Body of pancreas (tissue), 4 donors: ENCODE results near the gene ZFAND3. TPM values are rescaled to one million over a fixed set of nuclear protein-coding genes. Genes with fewer than 3 reads are reported as not detected.
"Not testable (repeated sequence)": the region's sequence is repeated elsewhere in the genome, so short reads cannot be mapped to it uniquely, and the experiment has no call there.

Experiments used
- ATAC-seq: fragments of 150-250 bp; one replicate; pipeline ENCODE4 v1.9.1; 2016
- DNase-seq, 4 donors: peaks; one replicate each; pipeline ENCODE4 v3.0.0-alpha.2; 2019
- H3K27ac ChIP-seq, 4 donors: fragments of 200-600 bp; sonication (generic); 1 replicate in 3 of 4; 2 replicates in 1 of 4; pipeline versions ENCODE4 v1.5.1 to v1.6.1; 2016 to 2019; ENCODE audit warnings: mild to moderate bottlenecking in 1 of 4, mixed read lengths in 1 of 4, moderate library complexity in 1 of 4
- H3K27me3 ChIP-seq, 2 donors: fragments of 200-600 bp; sonication (generic); one replicate each; pipeline ENCODE4 v1.6.0; 2016; ENCODE audit warnings: mild to moderate bottlenecking in 1 of 2
- H3K36me3 ChIP-seq, 2 donors: fragments of 200-600 bp; sonication (generic); replicated peaks in 1 of 2; 2 replicates each; pipeline ENCODE4 v1.5.1; 2016; ENCODE audit warnings: low read depth in 2 of 2; ENCODE audit not compliant: insufficient read depth in 1 of 2
- H3K4me1 ChIP-seq: fragments of 200-600 bp; sonication (generic); one replicate; pipeline ENCODE4 v1.6.0; 2016
- H3K4me3 ChIP-seq, 2 donors: fragments of 200-600 bp; sonication (generic); 1 replicate in 1 of 2; 2 replicates in 1 of 2; pipeline ENCODE4 v1.5.1; 2016 to 2019
- H3K9me3 ChIP-seq, 3 donors: fragments of 200-600 bp; sonication (generic); 1 replicate in 2 of 3; 2 replicates in 1 of 3; pipeline ENCODE4 v1.5.1; 2016
- POLR2A ChIP-seq, 3 donors: fragments of 450-650 bp; IDR thresholded peaks; one replicate each; pipeline ENCODE4 v1.6.1; 2016; ENCODE audit warnings: antibody characterized with exemption in 3 of 3, mild to moderate bottlenecking in 2 of 3
- WGBS, 2 donors: methylation state at CpG; one replicate each; pipeline ENCODE4 v1.1.5; 2017; 5-methylcytosine and 5-hydroxymethylcytosine counted together
- intact Hi-C: fragments of 100-400 bp; cut with DNase I; formaldehyde crosslinking; loops from one replicate; pipeline ENCODE4 v1.15.1; 2023
- total RNA-seq, 2 donors: library from RNA; depleted of rRNA; stranded (reverse); fragments of >200 nt; gene quantifications; one replicate each; pipeline ENCODE4 v1.1.0, GENCODE V29; 2016
- TF ChIP-seq, protein P1 (sequence below), 7 experiments: fragments of 450-650 bp in 4 of 7; fragments of 200-600 bp in 3 of 7; sonication (generic) in 3 of 7; IDR thresholded peaks; one replicate each; pipeline ENCODE4 v1.5.1; 2016 to 2019; ENCODE audit warnings: antibody characterized with exemption in 7 of 7

Gene ZFAND3
- total RNA-seq, 2 donors from 2014 or later = 20.8 to 27.0 TPM

DNA sequence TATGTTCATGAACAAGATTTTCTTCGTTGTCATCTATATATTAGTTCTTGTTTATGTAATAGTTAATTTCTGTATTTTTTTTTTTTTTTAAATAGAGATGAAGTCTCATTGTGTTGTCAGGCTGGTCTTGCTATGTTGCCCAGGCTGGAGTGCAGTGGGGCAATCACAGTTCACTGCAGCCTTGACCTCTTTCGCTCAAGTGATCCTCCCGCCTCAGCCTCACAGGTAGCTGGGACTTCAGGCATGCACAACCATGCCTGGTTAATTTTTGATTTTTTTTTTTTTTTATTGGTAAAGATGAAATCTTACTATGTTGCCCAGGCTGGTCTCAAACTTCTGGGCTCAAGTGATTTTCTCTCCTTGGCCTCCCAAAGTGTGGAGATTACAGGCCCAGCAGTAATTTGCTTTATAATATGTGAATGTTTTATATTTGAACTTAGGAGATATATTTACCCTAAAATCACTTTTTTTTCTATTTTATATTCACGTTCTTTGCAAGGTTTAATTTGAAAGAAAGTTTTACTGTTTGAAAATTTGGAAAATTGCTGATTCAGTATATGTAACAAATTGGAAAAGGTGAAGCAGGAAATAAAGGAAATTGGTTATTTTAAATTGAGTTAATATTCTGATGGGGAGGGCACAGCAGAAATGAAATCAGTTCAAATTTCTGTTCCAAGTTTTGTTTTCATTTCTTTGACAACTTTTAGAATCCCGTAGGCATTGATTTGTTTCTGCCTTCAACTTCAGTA is 56.2 kb downstream of the ZFAND3 start:
- H3K9me3 ChIP-seq = no peaks in the 10 kb centered on the region
- no peak for ATAC-seq
- H3K27me3 ChIP-seq = no peaks in the 10 kb centered on the region
- TF ChIP-seq POLR2A (IDR thresholded peaks at IDR 0.05) = no peak
- TF ChIP-seq, protein P1, sequence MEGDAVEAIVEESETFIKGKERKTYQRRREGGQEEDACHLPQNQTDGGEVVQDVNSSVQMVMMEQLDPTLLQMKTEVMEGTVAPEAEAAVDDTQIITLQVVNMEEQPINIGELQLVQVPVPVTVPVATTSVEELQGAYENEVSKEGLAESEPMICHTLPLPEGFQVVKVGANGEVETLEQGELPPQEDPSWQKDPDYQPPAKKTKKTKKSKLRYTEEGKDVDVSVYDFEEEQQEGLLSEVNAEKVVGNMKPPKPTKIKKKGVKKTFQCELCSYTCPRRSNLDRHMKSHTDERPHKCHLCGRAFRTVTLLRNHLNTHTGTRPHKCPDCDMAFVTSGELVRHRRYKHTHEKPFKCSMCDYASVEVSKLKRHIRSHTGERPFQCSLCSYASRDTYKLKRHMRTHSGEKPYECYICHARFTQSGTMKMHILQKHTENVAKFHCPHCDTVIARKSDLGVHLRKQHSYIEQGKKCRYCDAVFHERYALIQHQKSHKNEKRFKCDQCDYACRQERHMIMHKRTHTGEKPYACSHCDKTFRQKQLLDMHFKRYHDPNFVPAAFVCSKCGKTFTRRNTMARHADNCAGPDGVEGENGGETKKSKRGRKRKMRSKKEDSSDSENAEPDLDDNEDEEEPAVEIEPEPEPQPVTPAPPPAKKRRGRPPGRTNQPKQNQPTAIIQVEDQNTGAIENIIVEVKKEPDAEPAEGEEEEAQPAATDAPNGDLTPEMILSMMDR (IDR thresholded peaks at IDR 0.05) = no peak
- DNase-seq = no peak
- WGBS, 2 donors = 77 to 80% methylated on average over 5 of the region's 5 CpGs
- no peak overlapping the region for H3K4me3 ChIP-seq
- intact Hi-C loops = no loop called here
- no peak overlapping the region for H3K27ac ChIP-seq
- no peaks in the 10 kb centered on the region for H3K36me3 ChIP-seq
- peaks cover 38% of the 10 kb centered on the region for H3K4me1 ChIP-seq

DNA sequence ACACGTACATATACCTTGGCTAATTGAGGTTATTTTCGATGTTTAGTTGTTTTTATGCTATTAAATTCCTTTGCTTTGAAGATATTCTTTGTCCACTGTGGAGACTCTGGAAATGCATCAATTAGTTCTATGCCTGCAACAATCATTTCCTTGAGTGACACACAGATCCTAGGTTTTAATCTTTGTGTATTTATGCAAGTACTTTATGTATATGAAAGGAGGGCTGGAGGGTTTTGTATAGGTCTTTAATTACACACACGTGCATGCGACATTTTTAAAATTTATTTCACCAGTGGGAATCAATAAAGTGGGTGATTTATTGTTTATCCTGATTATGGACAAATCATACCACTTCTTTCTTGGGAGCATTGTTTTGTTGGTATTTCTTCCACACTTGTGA is 57.3 kb downstream of the ZFAND3 start:
- H3K36me3 ChIP-seq = no peaks in the 10 kb centered on the region
- no peak for DNase-seq
- no peak for ATAC-seq
- no peak overlapping the region for H3K4me3 ChIP-seq
- H3K27ac ChIP-seq = no peak overlapping the region
- no peaks in the 10 kb centered on the region for H3K27me3 ChIP-seq
- no peaks in the 10 kb centered on the region for H3K9me3 ChIP-seq
- TF ChIP-seq POLR2A (IDR thresholded peaks at IDR 0.05) = no peak
- TF ChIP-seq, protein P1 (IDR thresholded peaks at IDR 0.05) = no peak
- intact Hi-C loops = no loop called here
- peaks cover 38% of the 10 kb centered on the region for H3K4me1 ChIP-seq
- WGBS, 2 donors = 79 to 80% methylated on average over 4 of the region's 4 CpGs

DNA sequence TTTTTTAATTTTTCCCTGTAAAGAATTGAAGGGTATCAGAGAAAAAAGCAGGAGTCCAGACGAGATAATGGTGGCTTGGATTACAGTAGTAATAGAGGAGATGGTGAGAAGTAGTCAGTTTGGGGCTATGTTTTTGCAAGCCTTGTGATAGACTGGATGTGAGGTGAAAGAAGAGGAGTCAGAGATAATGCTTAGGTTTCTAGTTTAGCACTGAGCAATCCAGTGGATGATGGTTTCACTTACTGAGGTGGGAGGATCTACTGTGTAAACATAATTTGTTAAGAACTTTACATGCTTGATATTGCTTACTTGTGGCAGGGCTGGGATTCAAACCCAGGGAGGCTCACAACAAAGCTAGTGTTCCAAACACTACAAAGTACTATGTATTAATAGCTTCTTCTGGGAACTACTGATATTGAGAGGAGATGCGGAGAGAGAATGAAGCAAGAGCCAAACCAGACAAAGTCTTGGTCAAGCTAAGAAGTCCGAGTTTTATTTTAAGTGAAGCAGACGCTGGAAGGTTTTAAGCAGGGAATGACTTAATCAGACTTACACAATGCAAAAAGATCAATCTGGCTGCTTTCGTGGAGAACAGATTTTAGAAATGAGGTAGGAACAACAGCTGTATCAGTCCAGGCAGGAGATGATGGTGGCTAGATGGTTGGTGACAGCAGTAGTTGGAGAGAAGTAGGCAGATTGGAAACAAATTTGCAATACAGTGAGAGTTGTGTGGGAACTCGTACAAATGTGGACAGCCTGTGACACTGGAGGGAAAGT is 58.0 kb downstream of the ZFAND3 start:
- peak; percentile 18 for ATAC-seq
- H3K4me1 ChIP-seq = peaks cover 38% of the 10 kb centered on the region
- intact Hi-C loops = no loop called here

DNA sequence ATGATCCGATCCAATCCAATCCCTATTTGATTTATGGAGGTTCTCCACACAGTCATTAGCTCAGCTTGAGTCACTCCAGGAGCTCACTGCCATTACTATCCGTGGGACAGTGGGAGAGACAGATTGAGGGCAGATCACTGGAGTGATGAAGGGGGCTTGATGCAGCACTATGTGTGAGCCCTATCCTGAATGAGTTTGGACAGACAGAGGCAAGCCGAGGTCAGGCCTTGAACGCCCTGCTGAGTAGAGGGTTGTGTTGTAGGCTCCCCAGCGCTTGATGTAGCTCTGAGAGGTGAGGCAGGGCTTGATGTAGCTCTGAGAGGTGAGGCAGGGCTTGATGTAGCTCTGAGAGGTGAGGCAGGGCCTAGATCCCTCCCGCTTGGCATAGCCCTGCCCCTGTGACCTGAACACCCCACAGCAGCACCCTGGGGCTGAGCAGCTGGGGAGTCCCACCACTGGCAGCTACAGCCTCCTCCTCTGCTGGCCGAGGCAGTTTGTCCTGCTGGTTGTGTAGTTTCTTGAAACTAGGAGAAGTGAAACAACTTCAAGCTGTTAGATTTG is 58.7 kb downstream of the ZFAND3 start:
- WGBS, 2 donors = 66 to 67% methylated on average over 7 of the region's 7 CpGs
- no peaks in the 10 kb centered on the region for H3K9me3 ChIP-seq
- no peak overlapping the region for H3K27ac ChIP-seq
- no peaks in the 10 kb centered on the region for H3K27me3 ChIP-seq
- peaks cover 38% of the 10 kb centered on the region for H3K4me1 ChIP-seq
- no peak overlapping the region for H3K4me3 ChIP-seq
- intact Hi-C loops = no loop called here
- no peaks in the 10 kb centered on the region for H3K36me3 ChIP-seq
- no peak for TF ChIP-seq POLR2A (IDR thresholded peaks at IDR 0.05)
- TF ChIP-seq, protein P1 (IDR thresholded peaks at IDR 0.05) = no peak
- ATAC-seq (peak; percentile 18), DNase-seq (peak in 1 of 4 donors; percentile 11)

More for the DNA sequence above, 58.0 kb downstream of the ZFAND3 start:
- 74 to 80% methylated on average over 6 of the region's 6 CpGs for WGBS, 2 donors
- DNase-seq = no peak
- no peak overlapping the region for H3K27ac ChIP-seq
- H3K27me3 ChIP-seq = no peaks in the 10 kb centered on the region
- TF ChIP-seq POLR2A (IDR thresholded peaks at IDR 0.05) = no peak
- TF ChIP-seq, protein P1 (IDR thresholded peaks at IDR 0.05) = no peak
- H3K9me3 ChIP-seq = no peaks in the 10 kb centered on the region
- H3K36me3 ChIP-seq = no peaks in the 10 kb centered on the region
- H3K4me3 ChIP-seq = no peak overlapping the region

DNA sequence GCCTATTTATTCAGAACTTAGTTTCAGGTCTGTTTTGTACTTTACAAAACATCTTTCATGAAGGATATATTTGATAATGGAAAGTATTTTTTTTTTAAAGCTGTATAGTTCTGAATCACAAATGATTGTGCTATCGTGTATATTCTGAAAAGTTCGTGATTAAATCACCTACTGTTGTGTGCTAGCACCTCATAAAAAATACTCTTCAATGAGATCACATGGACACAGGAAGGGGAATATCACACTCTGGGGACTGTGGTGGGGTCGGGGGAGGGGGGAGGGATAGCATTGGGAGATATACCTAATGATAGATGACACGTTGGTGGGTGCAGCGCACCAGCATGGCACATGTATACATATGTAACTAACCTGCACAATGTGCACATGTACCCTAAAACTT is 61.1 kb downstream of the ZFAND3 start:
- H3K27me3 ChIP-seq, H3K9me3 ChIP-seq, intact Hi-C loops, ATAC-seq, H3K4me3 ChIP-seq, H3K36me3 ChIP-seq, DNase-seq, H3K27ac ChIP-seq: not testable (repeated sequence)
- WGBS, 2 donors = 81 to 91% methylated on average over 4 of the region's 5 CpGs
- H3K4me1 ChIP-seq = peaks cover 38% of the 10 kb centered on the region
